Loucy (cell line): ENCODE results near the gene NSD1.

Experiments
- EZH2phosphoT487 ChIP-seq: fragments of 200-600 bp; IDR thresholded peaks from 2 replicates; pipeline ENCODE4 v1.6.1; 2018; ENCODE audit warnings: antibody characterized with exemption, mild to moderate bottlenecking, moderate library complexity, borderline replicate concordance
- TF ChIP-seq, protein P1 (sequence below): fragments of 200-600 bp; sonication (generic); conservative IDR thresholded peaks from 2 replicates; pipeline ENCODE4 v1.5.1; 2014; ENCODE audit warnings: mild to moderate bottlenecking, antibody characterized with exemption, low read length

DNA sequence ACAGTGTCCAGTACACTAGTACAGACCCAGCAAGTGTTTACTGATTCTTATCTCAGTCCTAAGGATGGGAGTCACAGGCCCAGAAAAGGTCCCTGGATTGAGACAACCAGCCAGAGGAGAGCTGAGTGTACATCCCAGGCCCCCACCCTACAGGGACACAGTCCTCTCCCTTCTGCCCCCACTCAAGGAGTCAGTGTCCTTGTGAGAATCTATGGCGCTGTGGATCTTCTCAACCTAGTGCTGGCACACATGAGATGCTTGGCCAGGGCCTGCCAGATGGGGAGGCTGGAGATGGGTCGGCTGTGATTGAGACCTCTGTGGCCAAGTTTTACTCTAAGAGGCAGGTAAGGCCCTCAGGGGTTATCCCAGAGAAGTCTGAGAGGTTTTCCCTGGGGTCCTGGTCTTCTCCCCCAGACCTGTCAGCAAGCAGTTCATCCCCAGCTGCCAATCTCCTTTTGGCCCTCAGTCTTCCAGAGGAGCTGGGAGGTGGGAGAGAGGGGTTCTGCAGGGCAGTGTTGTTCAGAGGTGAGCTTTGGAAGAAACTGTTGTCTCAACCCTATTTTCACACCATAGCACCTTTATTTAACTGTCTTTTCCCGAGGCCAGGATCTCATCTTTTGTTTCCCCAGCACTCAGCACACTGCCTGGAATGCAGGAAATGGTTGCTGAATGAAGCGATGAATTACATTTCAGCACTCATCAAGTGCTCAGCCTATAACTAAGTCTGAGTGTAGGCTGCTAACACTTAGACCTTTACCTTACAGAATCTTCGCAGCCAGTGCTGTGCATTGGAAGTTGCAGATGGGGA is 3.2 kb upstream of the NSD1 start:
- TF ChIP-seq, protein P1, sequence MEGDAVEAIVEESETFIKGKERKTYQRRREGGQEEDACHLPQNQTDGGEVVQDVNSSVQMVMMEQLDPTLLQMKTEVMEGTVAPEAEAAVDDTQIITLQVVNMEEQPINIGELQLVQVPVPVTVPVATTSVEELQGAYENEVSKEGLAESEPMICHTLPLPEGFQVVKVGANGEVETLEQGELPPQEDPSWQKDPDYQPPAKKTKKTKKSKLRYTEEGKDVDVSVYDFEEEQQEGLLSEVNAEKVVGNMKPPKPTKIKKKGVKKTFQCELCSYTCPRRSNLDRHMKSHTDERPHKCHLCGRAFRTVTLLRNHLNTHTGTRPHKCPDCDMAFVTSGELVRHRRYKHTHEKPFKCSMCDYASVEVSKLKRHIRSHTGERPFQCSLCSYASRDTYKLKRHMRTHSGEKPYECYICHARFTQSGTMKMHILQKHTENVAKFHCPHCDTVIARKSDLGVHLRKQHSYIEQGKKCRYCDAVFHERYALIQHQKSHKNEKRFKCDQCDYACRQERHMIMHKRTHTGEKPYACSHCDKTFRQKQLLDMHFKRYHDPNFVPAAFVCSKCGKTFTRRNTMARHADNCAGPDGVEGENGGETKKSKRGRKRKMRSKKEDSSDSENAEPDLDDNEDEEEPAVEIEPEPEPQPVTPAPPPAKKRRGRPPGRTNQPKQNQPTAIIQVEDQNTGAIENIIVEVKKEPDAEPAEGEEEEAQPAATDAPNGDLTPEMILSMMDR: no peak
- TF ChIP-seq EZH2phosphoT487: no peak
